Measurements from ENCODE around the gene C1orf198.

DNA sequence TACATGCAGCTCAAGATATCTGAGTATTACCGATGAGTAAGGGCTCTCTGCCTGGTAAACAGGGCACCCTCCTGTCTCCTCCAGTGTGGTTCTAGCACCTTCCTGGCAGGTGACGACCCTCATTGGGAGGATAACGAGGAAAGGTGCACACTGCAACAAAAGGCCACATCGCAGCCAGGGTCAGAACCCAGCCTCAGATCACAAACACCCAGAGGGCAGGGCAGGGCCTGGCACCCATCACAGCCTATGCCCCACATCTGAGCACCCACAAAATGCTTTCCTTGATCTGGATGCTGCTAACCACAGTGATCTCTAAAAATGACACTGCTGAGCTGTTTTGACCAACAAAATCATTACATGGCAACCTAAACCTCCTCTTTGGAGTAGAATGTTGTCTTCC lies 23.8 kb downstream of the C1orf198 start:
- TF ChIP-seq RAD21 (IDR thresholded peaks at IDR 0.05 in 1 of 2, conservative IDR thresholded peaks at IDR 0.05 in 1 of 2; ENCODE audit: low read depth in 2 of 2, low read length in 2 of 2) (no peak), POLR2A (IDR thresholded peaks at IDR 0.05; ENCODE audit: control extremely low read depth in 1 of 2, low read depth in 2 of 2, low read length in 2 of 2) (no peak), EP300 (IDR thresholded peaks at IDR 0.05; ENCODE audit: borderline replicate concordance in 1 of 2, low read depth in 2 of 2, low read length in 2 of 2) (no peak), NRF1 (IDR thresholded peaks at IDR 0.05; ENCODE audit: low read depth, low read length) (no peak), MAX (IDR thresholded peaks at IDR 0.05) (no peak), CHD1 (IDR thresholded peaks at IDR 0.05; ENCODE audit: low read depth, low read length) (no peak), JUND (IDR thresholded peaks at IDR 0.05; ENCODE audit: low read length) (no peak), ZNF274 (IDR thresholded peaks at IDR 0.05; ENCODE audit: borderline replicate concordance, extremely low read depth, low read length) (no peak), SP1 (IDR thresholded peaks at IDR 0.05; ENCODE audit: low read depth, low read length) (no peak)
- TF ChIP-seq, protein P1, sequence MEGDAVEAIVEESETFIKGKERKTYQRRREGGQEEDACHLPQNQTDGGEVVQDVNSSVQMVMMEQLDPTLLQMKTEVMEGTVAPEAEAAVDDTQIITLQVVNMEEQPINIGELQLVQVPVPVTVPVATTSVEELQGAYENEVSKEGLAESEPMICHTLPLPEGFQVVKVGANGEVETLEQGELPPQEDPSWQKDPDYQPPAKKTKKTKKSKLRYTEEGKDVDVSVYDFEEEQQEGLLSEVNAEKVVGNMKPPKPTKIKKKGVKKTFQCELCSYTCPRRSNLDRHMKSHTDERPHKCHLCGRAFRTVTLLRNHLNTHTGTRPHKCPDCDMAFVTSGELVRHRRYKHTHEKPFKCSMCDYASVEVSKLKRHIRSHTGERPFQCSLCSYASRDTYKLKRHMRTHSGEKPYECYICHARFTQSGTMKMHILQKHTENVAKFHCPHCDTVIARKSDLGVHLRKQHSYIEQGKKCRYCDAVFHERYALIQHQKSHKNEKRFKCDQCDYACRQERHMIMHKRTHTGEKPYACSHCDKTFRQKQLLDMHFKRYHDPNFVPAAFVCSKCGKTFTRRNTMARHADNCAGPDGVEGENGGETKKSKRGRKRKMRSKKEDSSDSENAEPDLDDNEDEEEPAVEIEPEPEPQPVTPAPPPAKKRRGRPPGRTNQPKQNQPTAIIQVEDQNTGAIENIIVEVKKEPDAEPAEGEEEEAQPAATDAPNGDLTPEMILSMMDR (IDR thresholded peaks at IDR 0.05; ENCODE audit: control extremely low read depth in 1 of 3, insufficient read depth in 1 of 3, low read depth in 1 of 3, low read length in 3 of 3): no peak
- TF ChIP-seq, protein P2, sequence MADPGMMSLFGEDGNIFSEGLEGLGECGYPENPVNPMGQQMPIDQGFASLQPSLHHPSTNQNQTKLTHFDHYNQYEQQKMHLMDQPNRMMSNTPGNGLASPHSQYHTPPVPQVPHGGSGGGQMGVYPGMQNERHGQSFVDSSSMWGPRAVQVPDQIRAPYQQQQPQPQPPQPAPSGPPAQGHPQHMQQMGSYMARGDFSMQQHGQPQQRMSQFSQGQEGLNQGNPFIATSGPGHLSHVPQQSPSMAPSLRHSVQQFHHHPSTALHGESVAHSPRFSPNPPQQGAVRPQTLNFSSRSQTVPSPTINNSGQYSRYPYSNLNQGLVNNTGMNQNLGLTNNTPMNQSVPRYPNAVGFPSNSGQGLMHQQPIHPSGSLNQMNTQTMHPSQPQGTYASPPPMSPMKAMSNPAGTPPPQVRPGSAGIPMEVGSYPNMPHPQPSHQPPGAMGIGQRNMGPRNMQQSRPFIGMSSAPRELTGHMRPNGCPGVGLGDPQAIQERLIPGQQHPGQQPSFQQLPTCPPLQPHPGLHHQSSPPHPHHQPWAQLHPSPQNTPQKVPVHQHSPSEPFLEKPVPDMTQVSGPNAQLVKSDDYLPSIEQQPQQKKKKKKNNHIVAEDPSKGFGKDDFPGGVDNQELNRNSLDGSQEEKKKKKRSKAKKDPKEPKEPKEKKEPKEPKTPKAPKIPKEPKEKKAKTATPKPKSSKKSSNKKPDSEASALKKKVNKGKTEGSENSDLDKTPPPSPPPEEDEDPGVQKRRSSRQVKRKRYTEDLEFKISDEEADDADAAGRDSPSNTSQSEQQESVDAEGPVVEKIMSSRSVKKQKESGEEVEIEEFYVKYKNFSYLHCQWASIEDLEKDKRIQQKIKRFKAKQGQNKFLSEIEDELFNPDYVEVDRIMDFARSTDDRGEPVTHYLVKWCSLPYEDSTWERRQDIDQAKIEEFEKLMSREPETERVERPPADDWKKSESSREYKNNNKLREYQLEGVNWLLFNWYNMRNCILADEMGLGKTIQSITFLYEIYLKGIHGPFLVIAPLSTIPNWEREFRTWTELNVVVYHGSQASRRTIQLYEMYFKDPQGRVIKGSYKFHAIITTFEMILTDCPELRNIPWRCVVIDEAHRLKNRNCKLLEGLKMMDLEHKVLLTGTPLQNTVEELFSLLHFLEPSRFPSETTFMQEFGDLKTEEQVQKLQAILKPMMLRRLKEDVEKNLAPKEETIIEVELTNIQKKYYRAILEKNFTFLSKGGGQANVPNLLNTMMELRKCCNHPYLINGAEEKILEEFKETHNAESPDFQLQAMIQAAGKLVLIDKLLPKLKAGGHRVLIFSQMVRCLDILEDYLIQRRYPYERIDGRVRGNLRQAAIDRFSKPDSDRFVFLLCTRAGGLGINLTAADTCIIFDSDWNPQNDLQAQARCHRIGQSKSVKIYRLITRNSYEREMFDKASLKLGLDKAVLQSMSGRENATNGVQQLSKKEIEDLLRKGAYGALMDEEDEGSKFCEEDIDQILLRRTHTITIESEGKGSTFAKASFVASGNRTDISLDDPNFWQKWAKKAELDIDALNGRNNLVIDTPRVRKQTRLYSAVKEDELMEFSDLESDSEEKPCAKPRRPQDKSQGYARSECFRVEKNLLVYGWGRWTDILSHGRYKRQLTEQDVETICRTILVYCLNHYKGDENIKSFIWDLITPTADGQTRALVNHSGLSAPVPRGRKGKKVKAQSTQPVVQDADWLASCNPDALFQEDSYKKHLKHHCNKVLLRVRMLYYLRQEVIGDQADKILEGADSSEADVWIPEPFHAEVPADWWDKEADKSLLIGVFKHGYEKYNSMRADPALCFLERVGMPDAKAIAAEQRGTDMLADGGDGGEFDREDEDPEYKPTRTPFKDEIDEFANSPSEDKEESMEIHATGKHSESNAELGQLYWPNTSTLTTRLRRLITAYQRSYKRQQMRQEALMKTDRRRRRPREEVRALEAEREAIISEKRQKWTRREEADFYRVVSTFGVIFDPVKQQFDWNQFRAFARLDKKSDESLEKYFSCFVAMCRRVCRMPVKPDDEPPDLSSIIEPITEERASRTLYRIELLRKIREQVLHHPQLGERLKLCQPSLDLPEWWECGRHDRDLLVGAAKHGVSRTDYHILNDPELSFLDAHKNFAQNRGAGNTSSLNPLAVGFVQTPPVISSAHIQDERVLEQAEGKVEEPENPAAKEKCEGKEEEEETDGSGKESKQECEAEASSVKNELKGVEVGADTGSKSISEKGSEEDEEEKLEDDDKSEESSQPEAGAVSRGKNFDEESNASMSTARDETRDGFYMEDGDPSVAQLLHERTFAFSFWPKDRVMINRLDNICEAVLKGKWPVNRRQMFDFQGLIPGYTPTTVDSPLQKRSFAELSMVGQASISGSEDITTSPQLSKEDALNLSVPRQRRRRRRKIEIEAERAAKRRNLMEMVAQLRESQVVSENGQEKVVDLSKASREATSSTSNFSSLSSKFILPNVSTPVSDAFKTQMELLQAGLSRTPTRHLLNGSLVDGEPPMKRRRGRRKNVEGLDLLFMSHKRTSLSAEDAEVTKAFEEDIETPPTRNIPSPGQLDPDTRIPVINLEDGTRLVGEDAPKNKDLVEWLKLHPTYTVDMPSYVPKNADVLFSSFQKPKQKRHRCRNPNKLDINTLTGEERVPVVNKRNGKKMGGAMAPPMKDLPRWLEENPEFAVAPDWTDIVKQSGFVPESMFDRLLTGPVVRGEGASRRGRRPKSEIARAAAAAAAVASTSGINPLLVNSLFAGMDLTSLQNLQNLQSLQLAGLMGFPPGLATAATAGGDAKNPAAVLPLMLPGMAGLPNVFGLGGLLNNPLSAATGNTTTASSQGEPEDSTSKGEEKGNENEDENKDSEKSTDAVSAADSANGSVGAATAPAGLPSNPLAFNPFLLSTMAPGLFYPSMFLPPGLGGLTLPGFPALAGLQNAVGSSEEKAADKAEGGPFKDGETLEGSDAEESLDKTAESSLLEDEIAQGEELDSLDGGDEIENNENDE (IDR thresholded peaks at IDR 0.05; ENCODE audit: insufficient replicate concordance, low read length): no peak
- TF ChIP-seq, protein P3, sequence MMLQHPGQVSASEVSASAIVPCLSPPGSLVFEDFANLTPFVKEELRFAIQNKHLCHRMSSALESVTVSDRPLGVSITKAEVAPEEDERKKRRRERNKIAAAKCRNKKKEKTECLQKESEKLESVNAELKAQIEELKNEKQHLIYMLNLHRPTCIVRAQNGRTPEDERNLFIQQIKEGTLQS (IDR thresholded peaks at IDR 0.05; ENCODE audit: insufficient read depth, low read depth, low read length): no peak
